DOHH2 (cell line): Measurements from ENCODE around the gene FBN2.

Experiments
- EZH2phosphoT487 ChIP-seq: fragments of 200-600 bp; sonication (generic); IDR thresholded peaks from 2 replicates; pipeline ENCODE4 v1.6.1; 2017; ENCODE audit warnings: borderline replicate concordance, mild to moderate bottlenecking, antibody characterized with exemption, low read length, moderate library complexity, mixed read lengths
- TF ChIP-seq, protein P1 (sequence below): fragments of 200-600 bp; sonication (generic); IDR thresholded peaks from one replicate; pipeline ENCODE4 v1.5.1; 2014; ENCODE audit warnings: antibody characterized with exemption, mild to moderate bottlenecking, low read depth, low read length; ENCODE audit not compliant: poor library complexity, severe bottlenecking

DNA sequence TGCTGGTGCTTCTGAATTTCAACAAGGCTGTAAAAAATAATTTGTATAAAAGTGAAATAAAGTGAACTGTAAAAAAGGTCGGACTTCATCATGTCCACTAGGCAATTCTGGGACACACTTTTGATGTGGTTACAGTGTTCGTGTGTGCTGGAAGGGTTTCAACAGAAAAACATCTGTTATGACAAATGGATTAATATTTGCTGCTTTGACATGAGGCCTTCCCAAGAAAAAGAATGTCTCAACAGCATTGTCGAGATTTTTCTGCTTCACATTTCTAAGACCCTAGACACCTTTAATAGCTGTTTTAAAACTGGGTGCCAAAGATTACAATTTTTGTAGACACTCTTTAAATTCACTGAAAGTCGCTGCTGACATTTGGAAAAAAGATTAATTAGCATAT lies 237.9 kb downstream of the FBN2 start:
- TF ChIP-seq, protein P1, sequence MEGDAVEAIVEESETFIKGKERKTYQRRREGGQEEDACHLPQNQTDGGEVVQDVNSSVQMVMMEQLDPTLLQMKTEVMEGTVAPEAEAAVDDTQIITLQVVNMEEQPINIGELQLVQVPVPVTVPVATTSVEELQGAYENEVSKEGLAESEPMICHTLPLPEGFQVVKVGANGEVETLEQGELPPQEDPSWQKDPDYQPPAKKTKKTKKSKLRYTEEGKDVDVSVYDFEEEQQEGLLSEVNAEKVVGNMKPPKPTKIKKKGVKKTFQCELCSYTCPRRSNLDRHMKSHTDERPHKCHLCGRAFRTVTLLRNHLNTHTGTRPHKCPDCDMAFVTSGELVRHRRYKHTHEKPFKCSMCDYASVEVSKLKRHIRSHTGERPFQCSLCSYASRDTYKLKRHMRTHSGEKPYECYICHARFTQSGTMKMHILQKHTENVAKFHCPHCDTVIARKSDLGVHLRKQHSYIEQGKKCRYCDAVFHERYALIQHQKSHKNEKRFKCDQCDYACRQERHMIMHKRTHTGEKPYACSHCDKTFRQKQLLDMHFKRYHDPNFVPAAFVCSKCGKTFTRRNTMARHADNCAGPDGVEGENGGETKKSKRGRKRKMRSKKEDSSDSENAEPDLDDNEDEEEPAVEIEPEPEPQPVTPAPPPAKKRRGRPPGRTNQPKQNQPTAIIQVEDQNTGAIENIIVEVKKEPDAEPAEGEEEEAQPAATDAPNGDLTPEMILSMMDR = no peak
- TF ChIP-seq EZH2phosphoT487 = no peak
